CD14-positive monocyte (primary cell): ENCODE results near the gene TMEM178B. TPM values are rescaled to one million over a fixed set of nuclear protein-coding genes. Genes with fewer than 3 reads are reported as not detected.

Experiments
- DNase-seq, 3 donors: peaks; one replicate each; pipeline ENCODE4 v3.0.0-alpha.2; 2011 to 2022
- H2AFZ ChIP-seq: 2 replicates; pipeline ENCODE4 v1.6.0; 2012; ENCODE audit warnings: mild to moderate bottlenecking, low read depth, low read length, inconsistent platforms; ENCODE audit not compliant: insufficient read depth, poor library complexity, severe bottlenecking
- H3K27ac ChIP-seq, 2 donors: 1 replicate in 1 of 2; 2 replicates in 1 of 2; pipeline ENCODE4 v1.5.1; 2012 to 2013; ENCODE audit warnings: low read length in 2 of 2, control low read depth in 1 of 2, inconsistent platforms in 1 of 2, low read depth in 1 of 2, mild to moderate bottlenecking in 1 of 2
- H3K27me3 ChIP-seq, 2 donors: one replicate each; pipeline versions ENCODE4 v1.6.0 to v1.6.1; 2011 to 2013; ENCODE audit warnings: low read length in 2 of 2; ENCODE audit not compliant: control insufficient read depth in 2 of 2, insufficient read depth in 2 of 2
- H3K36me3 ChIP-seq, 2 donors: replicated peaks in 1 of 2; 1 replicate in 1 of 2; 2 replicates in 1 of 2; pipeline versions ENCODE4 v1.5.1 to v1.6.1; 2012 to 2013; ENCODE audit warnings: low read length in 2 of 2, control low read depth in 1 of 2, inconsistent platforms in 1 of 2, mild to moderate bottlenecking in 1 of 2; ENCODE audit not compliant: insufficient read depth in 2 of 2, control insufficient read depth in 1 of 2
- H3K4me1 ChIP-seq, 2 donors: 1 replicate in 1 of 2; 2 replicates in 1 of 2; pipeline versions ENCODE4 v1.5.1 to v1.6.1; 2012 to 2013; ENCODE audit warnings: low read length in 2 of 2, control low read depth in 1 of 2, inconsistent platforms in 1 of 2, mild to moderate bottlenecking in 1 of 2, moderate library complexity in 1 of 2; ENCODE audit not compliant: insufficient read depth in 2 of 2, control insufficient read depth in 1 of 2
- H3K4me2 ChIP-seq: replicated peaks from 2 replicates; pipeline ENCODE3; 2012; ENCODE audit warnings: low read length, moderate library complexity, mild to moderate bottlenecking; ENCODE audit not compliant: poor library complexity, severe bottlenecking; ENCODE audit errors: extremely low read depth
- H3K4me3 ChIP-seq, 3 experiments: fragments of 200-600 bp in 1 of 3; sonication (generic) in 1 of 3; replicated peaks in 1 of 3; 1 replicate in 2 of 3; 2 replicates in 1 of 3; pipeline ENCODE4 v1.5.1; 2011 to 2013; ENCODE audit warnings: low read length in 3 of 3, mild to moderate bottlenecking in 3 of 3, control low read depth in 2 of 3, low read depth in 2 of 3, inconsistent platforms in 1 of 3, moderate library complexity in 1 of 3
- H3K79me2 ChIP-seq: 2 replicates; pipeline ENCODE4 v1.6.0; 2012; ENCODE audit warnings: mild to moderate bottlenecking, control low read depth, inconsistent platforms, low read length, moderate library complexity; ENCODE audit not compliant: insufficient read depth
- H3K9ac ChIP-seq: 2 replicates; pipeline ENCODE4 v1.6.0; 2017; ENCODE audit warnings: low read length, mild to moderate bottlenecking; ENCODE audit not compliant: insufficient read depth, poor library complexity, severe bottlenecking
- H3K9me3 ChIP-seq, 2 donors: replicated peaks in 1 of 2; 1 replicate in 1 of 2; 2 replicates in 1 of 2; pipeline versions ENCODE4 v1.5.1 to v1.6.1; 2012 to 2013; ENCODE audit warnings: low read length in 2 of 2, control low read depth in 1 of 2; ENCODE audit not compliant: control insufficient read depth in 1 of 2, insufficient read depth in 1 of 2
- H4K20me1 ChIP-seq: 2 replicates; pipeline ENCODE4 v1.6.0; 2012; ENCODE audit warnings: mild to moderate bottlenecking, low read length, control low read depth, moderate library complexity; ENCODE audit not compliant: insufficient read depth
- H3K27ac Mint-ChIP-seq, 7 donors: one replicate each; pipeline ENCODE4 v1.8.0; 2020; ENCODE audit warnings: mild to moderate bottlenecking in 7 of 7, mixed read lengths in 7 of 7, moderate library complexity in 6 of 7, inconsistent platforms in 2 of 7
- H3K27me3 Mint-ChIP-seq, 3 donors: one replicate each; pipeline ENCODE4 v1.8.0; 2021 to 2022; ENCODE audit warnings: low read depth in 3 of 3, mild to moderate bottlenecking in 3 of 3, mixed read lengths in 3 of 3, moderate library complexity in 3 of 3, inconsistent platforms in 1 of 3
- H3K36me3 Mint-ChIP-seq, 2 donors: one replicate each; pipeline ENCODE4 v1.8.0; 2020; ENCODE audit warnings: mixed read lengths in 2 of 2, inconsistent platforms in 1 of 2, mild to moderate bottlenecking in 1 of 2
- H3K4me1 Mint-ChIP-seq: one replicate; pipeline ENCODE4 v1.8.0; 2020; ENCODE audit warnings: mild to moderate bottlenecking, mixed read lengths
- H3K4me3 Mint-ChIP-seq, 2 donors: one replicate each; pipeline ENCODE4 v1.8.0; 2020; ENCODE audit warnings: mild to moderate bottlenecking in 2 of 2, mixed read lengths in 2 of 2, moderate library complexity in 1 of 2
- H3K9me3 Mint-ChIP-seq, 7 donors: one replicate each; pipeline ENCODE4 v1.8.0; 2020 to 2022; ENCODE audit warnings: mixed read lengths in 7 of 7, mild to moderate bottlenecking in 6 of 7, moderate library complexity in 6 of 7, inconsistent platforms in 2 of 7
- WGBS: methylation state at CpG from one replicate; pipeline ENCODE4 v1.1.5; 2013; ENCODE audit warnings: missing lambda C conversion rate; ENCODE audit not compliant: insufficient coverage; 5-methylcytosine and 5-hydroxymethylcytosine counted together
- intact Hi-C, 2 donors: fragments of 100-400 bp; cut with micrococcal nuclease; formaldehyde crosslinking; loops; one replicate each; pipeline versions ENCODE4 v1.15.0 to v1.15.1; 2023
- polyA plus RNA-seq, 3 donors: library from polyadenylated mRNA; depleted of rRNA in 1 of 3; unstranded in 2 of 3; stranded (reverse) in 1 of 3; fragments of 300-500 nt in 2 of 3; fragments of >200 nt in 1 of 3; fragmentation: Illumina TruSeq in 2 of 3; gene quantifications; 1 replicate in 2 of 3; 2 replicates in 1 of 3; pipeline ENCODE4 v1.2.3, GENCODE V29; 2012 to 2021
- TF ChIP-seq, protein P1 (sequence below): fragments of 200-600 bp; IDR thresholded peaks from one replicate; pipeline ENCODE4 v1.8.0; 2022; ENCODE audit warnings: antibody characterized with exemption, mild to moderate bottlenecking

TMEM178B gene
- polyA plus RNA-seq, 3 donors = not detected

GRCh38 chr7:141262101-141263090 lies 188.5 kb downstream of the TMEM178B start:
- Mint-ChIP-seq H3K27me3 (peaks cover 0 to 9% (median 2%) of the 10 kb centered on the region in 3 donors), H3K27ac (no peak overlapping the region), H3K36me3 (no peaks in the 10 kb centered on the region), H3K4me3 (no peak overlapping the region), H3K4me1 (no peaks in the 10 kb centered on the region), H3K9me3 (peaks cover 0 to 14% (median 12%) of the 10 kb centered on the region in 7 donors)
- Histone ChIP-seq H3K36me3 (no peaks in the 10 kb centered on the region), H3K27ac (no peak overlapping the region), H3K9ac (no peak overlapping the region), H3K4me1 (no peaks in the 10 kb centered on the region), H3K4me3 (no peak overlapping the region), H3K27me3 (no peaks in the 10 kb centered on the region), H3K9me3 (no peaks in the 10 kb centered on the region), H3K4me2 (no peak overlapping the region), H3K79me2 (no peaks in the 10 kb centered on the region), H4K20me1 (no peaks in the 10 kb centered on the region), H2AFZ (no peak overlapping the region)
- intact Hi-C loops = no loop called here
- WGBS = no CpG with 5 or more reads among the region's 5 CpGs
- TF ChIP-seq, protein P1, sequence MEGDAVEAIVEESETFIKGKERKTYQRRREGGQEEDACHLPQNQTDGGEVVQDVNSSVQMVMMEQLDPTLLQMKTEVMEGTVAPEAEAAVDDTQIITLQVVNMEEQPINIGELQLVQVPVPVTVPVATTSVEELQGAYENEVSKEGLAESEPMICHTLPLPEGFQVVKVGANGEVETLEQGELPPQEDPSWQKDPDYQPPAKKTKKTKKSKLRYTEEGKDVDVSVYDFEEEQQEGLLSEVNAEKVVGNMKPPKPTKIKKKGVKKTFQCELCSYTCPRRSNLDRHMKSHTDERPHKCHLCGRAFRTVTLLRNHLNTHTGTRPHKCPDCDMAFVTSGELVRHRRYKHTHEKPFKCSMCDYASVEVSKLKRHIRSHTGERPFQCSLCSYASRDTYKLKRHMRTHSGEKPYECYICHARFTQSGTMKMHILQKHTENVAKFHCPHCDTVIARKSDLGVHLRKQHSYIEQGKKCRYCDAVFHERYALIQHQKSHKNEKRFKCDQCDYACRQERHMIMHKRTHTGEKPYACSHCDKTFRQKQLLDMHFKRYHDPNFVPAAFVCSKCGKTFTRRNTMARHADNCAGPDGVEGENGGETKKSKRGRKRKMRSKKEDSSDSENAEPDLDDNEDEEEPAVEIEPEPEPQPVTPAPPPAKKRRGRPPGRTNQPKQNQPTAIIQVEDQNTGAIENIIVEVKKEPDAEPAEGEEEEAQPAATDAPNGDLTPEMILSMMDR = no peak
- DNase-seq = no peak

DNA sequence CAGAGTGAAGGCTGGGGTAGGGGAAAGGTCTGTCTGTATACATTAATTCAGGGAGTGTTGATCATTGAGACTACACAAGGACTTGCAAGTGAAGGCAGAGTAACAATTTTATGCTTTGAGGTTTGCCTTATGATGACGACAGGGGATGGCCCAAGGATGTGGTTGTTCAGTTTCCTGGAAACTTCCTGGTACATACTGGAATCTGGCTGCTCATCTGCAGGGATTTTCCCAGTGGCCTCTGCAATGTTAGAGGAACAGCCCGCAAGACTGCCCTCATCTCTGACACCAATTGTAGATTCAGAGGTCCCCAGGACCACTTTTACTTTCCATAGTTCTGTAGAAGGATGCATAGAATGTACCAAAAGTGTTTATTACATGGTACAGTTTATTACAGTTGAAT lies 189.6 kb downstream of the TMEM178B start:
- 93% methylated on average over 2 of the region's 2 CpGs for WGBS
- intact Hi-C loops = no loop called here
- H3K36me3 ChIP-seq = no peaks in the 10 kb centered on the region
- H3K36me3 Mint-ChIP-seq = no peaks in the 10 kb centered on the region
- no peak overlapping the region for H3K4me2 ChIP-seq
- DNase-seq = no peak
- H3K4me1 ChIP-seq = no peaks in the 10 kb centered on the region
- no peaks in the 10 kb centered on the region for H3K79me2 ChIP-seq
- no peaks in the 10 kb centered on the region for H3K27me3 ChIP-seq
- peaks cover 0 to 9% (median 2%) of the 10 kb centered on the region in 3 donors for H3K27me3 Mint-ChIP-seq
- no peak overlapping the region for H3K4me3 ChIP-seq
- H3K4me1 Mint-ChIP-seq = no peaks in the 10 kb centered on the region
- TF ChIP-seq, protein P1 = no peak
- no peak overlapping the region for H2AFZ ChIP-seq
- H3K9me3 Mint-ChIP-seq = peaks cover 0 to 12% (median 9%) of the 10 kb centered on the region in 7 donors
- no peaks in the 10 kb centered on the region for H3K9me3 ChIP-seq
- no peak overlapping the region for H3K9ac ChIP-seq
- no peak overlapping the region for H3K4me3 Mint-ChIP-seq
- H3K27ac Mint-ChIP-seq = no peak overlapping the region
- no peaks in the 10 kb centered on the region for H4K20me1 ChIP-seq
- no peak overlapping the region for H3K27ac ChIP-seq
